Activated CD8-positive, alpha-beta memory T cell treated with anti-CD3 and anti-CD28 coated beads, Interleukin-2, amount 50 U/mL, for 24 hours (primary cell): Measurements from ENCODE around the gene SATB1.

Experiments
- DNase-seq: peaks from one replicate; pipeline ENCODE4 v3.0.0-alpha.2; 2020; ENCODE audit errors: extremely low read depth

SATB1 gene

DNA sequence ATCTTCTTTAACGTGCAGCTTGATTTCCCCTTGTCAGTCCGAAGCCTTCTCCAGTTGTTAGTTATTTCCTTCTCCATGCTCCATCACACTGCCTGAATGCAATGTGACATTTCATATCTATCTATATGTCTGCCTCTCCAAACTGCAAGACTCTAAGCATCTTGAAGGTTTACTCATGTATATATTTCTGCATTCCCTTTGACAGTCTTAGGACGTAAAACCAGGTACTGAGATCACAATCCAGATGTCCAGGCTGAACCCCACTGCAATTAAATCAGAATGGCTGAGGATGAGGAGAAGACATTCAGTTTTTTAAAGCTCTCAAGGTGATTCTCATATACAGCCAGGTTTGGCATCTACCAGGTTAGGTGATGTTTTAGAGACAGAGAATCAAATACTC, 6.1 kb upstream of the SATB1 start:
- no peak for DNase-seq

DNA sequence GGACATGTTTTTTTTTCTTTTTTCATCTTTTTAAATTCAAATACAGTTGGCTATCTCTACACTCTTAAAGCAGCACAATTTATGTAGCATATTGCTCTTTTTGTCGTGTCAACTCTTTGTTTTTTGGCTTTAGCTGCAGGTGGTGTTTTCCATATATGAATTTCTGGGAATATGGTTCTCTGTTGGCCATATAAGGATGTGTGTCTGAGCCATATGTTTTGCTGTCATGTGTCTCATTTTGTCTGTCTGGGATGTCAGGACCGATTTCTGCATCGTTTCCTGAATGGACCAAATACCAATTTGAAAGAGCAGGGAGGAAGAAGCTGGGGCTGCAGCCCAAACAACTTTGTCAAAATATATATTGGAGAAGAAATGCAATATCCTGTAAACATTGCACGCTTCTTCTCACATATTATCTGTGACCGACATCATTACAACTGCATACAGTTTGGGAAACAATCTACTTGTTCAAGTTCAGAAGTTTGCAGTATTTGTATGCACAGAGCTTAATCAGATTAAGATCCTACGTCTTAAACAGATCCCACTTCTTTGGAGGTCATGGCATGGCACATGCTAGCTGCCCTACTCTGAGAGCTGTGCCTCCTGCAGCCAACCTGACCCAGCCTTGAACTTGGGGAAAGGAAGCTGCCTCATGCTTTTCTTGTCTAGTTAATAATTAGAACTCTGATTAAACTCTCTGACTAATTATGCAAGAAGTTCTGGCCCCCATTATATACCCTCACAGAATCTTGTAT, 4.0 kb upstream of the SATB1 start:
- no peak for DNase-seq

DNA sequence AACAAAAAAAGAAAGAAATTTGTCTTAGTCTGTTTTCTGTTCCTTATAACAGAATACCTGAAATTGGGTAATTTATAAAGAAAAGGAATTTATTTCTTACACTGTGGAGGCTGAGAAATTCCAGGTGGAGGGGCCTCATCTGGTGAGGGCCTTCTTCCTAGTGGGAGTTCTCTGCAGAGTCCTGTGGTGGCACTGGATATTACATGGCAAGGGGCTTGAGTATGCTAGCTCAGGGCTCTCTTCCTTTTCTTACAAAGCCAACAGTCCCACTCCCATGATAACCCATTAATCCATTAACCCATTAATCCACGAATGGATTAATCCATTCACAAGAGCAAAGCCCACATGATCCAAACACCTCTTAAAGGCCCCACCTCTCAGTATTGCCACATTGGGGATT, 2.9 kb upstream of the SATB1 start:
- DNase-seq, result no peak

DNA sequence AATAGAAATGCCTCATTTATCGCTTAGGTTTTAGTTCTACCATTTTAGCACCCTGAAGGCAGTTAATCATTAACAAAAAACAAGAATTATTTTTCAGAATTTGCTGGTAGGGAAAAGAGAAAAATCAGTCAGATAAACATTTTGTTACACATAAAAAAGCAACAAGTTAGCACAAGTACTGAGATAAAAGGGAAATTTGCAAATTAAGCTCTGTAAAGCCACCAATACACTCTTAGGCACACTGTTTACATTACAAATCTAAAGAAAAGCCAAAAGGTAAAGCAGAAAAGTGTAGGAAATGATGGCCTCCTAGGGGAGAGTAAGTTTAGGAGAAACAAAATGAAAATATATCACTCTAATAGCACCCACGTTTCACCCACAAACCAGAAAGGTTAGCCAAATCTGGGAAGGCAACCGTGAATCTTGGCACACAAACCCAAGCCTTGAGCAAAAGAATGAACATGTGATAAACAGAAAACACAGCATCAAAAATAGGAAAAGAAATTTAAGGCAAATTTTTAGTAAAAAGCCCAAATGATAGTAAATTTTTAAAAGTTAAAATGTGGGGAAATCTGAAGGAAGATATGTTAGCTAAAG, 1.6 kb upstream of the SATB1 start:
- DNase-seq, result no peak

DNA sequence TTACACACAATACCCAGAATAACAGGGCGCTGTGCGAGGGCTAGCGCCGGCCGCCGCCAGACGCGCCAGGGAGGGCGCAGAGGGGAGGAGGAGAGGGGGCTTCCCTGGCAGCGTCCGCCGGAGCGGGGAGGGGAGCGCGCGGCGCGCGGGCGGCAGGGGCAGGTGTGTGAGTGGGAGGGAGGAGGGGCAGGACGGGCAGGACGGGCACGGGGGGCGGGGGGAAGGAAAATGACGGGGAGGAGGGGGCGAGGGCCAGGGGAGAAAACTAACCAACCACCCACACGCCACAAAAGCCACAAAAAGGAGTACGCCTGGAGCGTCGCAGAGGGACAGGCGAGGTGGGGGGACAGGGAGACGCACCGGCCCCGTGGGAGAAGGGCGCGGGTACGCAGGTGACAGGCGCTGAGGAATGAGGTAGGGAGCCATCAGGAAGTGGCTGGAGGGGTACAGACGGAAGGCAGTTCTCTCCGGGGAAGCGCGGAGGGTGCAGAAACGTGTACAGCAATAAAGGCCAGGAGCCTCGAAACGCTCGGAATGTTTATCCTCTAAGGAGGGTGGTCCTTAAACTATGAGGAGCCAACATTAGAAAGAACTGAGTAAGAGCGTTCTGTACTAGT, 610 bp upstream of the SATB1 start:
- DNase-seq, result no peak

DNA sequence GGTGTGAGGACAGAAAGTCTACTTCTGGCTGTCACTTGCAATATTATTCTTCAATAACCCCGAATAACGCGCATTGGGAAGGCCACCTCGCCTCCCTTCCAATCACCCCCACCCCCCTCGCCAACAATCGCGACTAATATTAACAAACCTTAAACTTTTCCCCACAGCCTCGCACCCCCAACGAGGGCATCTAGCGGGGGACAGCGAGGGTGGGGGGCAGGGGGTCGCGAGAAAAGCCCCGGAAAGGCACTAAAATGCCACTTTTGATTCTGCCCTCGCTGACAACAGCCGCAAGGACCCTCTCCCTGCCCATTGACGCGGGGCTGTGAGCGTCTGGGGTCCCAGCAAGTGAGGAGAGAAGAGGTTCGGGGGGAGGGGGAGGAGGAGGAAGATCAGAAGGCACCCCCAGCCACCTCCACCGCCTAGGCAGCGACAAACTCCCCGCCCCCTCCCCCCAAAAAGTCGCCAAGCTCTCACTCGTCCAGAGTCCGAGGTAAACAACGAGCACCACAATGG, 868 bp downstream of the SATB1 start:
- no peak for DNase-seq

DNA sequence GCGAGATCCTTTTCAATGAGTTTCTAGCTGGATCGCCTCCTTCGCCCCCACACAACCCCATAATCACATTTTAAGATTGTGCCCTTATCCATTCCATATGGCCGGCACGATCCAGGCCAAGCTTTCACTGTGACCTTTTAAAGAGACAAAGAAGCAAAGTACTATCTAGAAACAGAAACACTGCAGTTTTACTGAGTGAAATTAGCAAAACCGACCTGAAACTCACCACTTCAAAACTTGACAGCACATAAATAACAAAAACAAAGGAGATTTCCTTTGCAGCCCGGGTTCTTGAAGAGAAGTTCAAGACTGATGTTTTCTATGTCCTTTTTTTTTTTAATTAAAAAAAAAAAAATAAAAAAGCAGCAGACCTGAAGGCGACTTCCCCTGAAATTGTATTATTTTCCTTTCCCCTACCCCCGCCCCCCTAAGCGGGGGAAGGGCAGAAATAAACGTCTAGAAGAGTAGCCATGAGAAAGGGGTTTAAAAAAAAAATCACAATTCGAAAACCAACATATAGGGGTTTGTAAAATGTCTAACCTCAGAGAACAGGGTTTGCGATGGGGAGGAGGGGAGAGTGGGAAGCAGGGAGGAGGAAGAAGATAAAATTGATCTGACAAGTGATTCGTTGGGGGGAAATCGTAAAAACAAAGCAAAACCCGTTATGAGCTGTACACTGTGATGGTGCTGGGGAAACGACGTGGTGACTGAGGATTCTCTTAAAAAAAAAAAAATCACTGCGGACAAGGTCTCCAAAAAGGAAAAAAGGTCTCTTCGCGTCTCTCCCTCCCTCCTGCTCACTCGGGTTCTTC, 1.5 kb downstream of the SATB1 start:
- DNase-seq, result no peak

DNA sequence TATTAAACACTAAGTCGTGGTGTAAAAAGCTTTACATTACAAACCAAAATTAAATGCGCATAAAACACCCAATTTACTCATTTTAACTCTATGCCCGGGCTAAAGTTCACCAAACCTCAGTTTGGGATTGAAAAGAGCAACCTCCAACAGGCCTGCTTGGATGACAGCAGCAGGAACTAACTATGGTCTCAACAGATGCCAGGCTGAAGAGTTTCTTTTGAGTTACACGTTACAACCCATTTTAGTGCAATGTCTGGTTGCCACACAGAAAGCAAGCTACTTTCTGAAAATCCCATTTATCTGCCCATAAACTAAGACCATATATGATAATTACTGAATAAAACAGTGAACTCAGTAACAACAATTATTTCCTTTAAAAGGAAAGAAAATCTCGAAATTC, 2.2 kb downstream of the SATB1 start:
- no peak for DNase-seq

DNA sequence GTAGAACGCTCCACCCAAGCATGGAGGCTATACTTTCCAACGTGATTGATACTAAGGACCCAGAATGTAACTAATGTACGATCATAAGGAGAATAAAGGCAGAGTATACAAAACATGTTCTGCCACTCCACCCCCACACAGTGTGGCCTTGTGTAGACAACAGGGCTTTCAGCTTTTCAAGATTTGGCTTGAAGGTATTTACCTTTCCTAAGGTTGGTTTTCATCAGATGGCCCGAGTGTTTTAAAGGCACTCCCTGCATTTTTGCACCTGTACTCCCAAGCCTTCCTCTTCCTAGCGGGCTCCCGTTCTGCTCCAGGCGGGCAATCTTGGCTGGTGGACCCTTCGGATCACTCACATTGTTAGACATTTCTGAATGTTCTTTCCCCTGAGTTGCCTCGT, 4.6 kb downstream of the SATB1 start:
- no peak for DNase-seq

DNA sequence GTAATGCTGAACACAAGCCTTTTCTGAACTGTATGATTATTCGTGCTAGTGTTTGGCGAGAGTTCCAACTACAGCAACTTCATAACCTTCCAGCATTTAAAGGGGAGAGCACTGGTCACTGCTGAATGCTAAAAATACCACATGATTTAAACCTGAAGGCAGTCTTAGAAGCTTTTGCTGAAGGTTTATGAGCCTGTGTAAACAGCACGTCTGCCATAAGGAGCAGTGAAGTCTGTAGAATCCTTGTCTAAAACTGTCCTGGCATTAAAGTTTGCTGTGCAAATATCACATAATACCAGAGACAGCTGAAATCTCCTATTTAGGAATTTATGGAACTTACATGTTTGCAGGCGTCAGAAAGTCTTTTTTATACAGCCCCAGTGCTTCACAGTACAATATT, 5.9 kb downstream of the SATB1 start:
- DNase-seq, result no peak

DNA sequence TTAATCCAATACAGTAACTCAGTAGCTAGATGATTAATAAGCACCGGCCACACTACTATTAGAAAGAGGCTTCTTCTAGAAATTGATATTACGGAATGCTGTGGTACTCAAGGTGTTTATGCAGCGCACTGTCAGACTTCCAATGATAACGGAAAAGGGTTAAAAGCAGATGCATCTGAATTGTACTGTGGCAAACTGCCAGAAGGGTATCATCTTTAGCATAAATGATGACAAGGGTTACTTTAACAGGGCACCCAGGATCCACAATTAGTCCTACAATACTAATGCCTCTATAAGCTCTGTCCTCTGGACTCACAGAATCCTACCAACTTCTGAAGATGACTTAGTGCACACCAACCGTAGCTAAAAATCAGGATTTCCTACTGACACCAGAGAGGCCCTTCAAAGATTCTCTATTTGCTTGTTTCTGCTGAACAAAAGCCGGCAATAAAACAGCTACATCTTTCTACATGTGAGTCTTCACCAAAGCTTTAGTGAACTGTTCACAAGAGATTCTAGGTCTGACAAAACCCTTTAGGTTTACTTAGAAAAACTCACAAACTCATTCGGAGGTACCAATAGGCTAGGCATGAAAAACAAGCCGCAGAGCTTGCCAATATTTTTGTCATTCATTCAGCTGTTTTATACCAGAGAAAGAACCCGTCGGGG, 7.1 kb downstream of the SATB1 start:
- no peak for DNase-seq

DNA sequence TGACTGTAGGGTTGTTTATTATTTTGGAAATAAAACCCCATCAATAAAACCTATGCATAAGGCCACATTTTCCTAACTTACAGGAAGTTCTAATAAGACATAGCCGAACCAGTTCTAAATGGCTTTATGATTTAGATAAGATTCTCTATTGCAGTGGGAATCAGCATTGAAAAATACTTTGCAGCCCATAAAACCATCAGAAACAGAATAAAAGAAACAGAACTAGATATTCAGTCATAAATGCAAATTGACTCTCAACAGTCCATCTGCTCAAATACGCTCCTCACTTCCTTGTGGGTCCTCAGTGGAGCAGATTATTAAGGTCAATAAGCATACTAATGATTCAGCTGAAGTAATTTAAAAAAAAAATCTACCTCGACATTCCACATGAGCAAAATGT, 8.8 kb downstream of the SATB1 start:
- DNase-seq, result no peak

DNA sequence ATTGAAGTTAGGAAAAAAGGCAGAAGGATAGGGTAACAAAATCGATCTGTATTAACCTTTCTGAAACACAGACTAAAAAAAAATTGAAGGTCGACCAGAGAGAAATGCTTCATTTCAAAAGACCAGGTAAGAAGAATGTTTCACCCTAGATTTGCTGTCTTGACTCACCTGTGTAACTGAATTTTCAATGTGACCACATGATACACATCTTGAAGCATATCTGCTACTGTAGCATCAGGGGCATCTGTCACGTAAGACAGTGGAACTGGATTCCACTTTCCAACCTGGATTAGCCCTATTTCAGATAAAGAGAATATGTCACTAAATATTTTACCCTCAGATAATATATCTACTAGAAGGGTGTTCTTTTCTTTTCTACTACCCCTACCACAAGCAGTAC, 9.3 kb downstream of the SATB1 start:
- DNase-seq, result no peak

DNA sequence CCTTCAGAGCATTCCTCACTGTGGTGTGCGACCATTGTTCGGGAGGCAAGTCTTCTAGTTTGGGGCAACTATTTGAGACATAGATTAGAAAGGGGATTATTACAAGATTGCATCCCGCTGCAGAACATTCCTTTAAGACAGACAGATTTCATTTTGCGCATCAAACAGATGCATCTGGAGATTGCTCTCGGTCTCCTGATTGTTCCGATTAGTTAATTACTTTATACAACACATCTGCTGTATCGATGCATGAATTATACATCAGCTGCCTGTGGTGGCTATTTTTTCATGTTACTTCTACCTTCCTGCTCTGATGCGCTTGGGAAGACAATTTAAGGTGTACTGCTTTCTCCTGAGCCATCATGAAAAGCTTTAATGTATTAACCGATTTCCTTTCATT, 10.0 kb downstream of the SATB1 start:
- no peak for DNase-seq

DNA sequence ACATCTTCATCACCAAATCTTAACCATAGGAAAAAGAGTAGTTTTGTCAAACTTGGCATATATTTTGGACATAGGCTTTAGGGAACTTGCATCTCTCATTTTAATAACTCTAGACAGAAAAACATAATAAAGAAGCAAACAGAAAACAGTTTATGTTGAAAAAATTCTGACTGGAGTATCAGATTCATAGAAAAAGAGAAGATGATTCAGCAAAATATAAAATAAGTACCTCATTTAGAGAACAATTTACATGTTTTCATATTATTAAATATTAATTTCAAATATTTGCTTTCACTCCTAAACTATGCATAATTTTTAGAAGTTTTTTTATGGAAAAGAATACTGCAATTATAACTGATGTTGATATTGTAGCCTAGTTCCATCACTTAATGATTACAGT, 12.5 kb downstream of the SATB1 start:
- DNase-seq, result no peak

DNA sequence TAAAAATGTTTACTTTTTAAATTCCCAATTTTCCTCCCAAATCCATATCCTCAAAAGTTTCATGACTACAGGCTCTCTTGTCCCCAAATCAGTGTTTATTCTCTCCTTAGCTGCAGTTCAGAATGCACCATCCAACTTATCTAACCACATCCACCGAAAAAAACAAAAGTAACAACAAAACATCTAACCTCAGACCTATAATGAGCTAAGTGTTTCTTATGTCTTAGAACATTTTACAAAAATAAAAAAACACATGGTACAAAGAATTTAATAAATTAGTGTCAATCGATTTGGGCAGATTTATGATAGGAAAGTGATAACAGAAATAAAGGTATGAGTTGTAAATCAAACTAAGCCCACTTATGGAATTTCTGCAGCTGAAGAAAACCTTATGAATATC, 13.6 kb downstream of the SATB1 start:
- DNase-seq, result no peak

DNA sequence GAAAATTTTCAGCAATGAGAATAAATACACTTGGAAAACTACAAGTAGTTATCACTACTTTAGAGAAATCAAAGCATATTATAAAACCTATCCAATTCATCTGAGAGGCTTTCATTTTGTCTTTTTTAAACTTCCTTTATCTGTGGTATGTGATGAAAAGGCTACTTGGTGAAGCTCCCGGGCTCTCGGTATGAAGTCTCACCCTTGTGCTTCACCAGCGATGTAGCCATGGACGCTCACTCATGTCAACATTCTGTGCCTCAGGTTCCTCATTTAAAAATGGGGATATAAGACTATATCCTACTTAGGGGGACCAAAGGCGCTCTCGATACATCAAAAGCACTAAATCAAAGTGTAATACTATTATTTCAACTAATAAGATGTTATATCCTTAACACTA, 14.9 kb downstream of the SATB1 start:
- DNase-seq, result no peak

DNA sequence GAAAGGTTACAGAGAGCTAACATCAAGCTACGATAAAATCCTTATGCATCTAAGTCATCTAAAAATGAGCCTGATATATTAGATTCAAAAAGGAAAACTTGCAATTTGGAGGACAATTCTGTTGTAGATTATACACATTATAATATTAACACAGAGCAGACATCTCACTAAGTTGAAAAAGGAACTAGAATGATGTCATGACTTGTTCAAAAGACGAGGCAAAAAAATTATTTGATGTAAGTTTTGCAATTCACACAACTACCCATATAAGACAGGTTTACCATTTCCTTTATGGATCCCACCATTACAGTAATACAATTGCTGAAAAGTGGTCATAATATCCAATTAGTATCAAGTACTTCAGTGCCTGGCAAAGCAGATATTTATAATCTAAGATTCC, 15.9 kb downstream of the SATB1 start:
- no peak for DNase-seq

DNA sequence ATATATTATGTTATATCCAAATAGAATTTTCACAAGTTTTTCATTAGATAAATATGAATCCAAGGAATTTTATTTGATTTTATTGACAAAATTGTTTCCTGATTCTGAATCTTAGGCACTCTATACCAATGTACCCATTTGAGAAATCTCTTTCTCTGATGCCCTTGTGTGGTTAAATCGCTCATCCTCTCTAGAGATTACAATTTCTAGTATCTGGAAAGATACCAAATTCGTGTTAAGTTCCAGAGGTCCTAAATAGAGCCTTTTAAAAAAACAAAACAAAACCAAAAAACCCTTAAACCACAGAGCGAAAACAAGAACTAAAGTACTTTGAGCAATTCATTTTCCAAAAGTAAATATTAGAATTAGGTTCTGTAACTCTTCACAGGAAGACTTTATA, 20.0 kb downstream of the SATB1 start:
- DNase-seq, result no peak

DNA sequence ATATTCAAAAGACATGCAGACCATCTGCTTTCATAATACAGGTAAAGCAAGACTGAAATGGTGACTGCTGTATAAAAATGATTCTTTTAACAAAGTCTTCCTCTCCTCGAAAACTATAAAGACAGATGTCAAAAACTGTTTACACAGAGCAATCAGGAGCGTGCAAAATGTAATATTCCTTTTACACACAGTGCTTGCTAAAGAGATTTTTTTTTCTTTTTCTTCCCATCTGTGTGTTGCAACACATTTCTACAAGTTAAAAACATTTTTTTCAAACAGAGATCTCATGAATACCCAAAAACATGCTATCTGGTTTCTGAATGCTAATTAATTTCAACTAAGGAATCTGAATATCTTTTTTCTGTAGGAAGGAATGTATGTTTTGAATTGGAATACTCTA, 22.1 kb downstream of the SATB1 start:
- no peak for DNase-seq

DNA sequence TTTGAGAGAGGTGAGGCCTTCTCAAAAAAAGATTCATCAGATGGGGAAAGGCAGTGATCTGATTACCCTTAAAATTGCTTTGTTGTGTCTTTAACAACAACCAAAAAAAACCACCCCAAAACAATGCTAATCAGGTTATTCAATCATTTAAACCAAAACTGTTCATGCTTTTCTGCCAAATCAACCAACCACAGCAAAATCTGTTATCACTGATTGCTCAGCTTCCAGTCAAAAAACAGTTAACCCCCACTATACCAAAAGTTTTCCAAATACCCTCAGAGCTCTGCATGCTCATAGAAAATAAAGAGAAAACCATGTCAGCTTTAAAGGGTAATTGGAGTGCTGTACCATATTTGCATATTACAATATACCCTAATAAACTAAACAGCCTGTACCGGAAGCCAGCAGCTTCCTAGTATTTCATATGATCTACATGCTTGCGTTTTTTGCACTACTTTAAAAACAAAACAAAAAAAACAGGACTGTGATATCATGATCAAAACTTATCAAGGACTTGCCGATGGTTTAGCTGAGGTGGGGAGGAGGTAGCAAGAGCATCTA, 22.8 kb downstream of the SATB1 start:
- DNase-seq, result no peak
